ENCODE measurements around the gene LSM2. TPM values are rescaled to one million over a fixed set of nuclear protein-coding genes. Genes with fewer than 3 reads are reported as not detected.
"Not testable (repeated sequence)": the region's sequence is repeated elsewhere in the genome, so short reads cannot be mapped to it uniquely, and the experiment has no call there.

Gene LSM2
- total RNA-seq, 1 donor from 2014 or later: 35.7 TPM

DNA sequence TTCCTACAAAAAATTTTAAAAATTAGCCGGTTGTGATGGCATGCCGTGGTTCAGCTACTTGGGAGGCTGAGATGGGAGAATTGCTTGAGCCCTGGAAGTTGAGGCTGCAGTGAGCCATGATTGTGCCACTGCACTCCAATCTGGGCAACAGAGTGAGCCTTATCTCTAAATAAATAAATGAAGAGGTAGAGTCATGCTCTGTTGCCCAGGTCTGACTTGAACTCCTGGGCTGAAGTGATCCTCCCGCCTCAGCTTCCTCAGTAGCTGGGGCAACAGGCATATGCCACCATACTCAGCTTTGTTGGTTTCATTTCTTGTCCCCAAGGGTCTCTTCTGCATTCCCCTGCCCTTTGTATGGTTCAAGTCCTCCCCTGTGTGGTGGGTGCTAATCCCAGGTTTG lies 37.7 kb upstream of the LSM2 start:
- peaks cover under 1% of the 10 kb centered on the region for H3K4me1 Mint-ChIP-seq (ENCODE audit: low read depth)
- DNase-seq (ENCODE audit: low spot score): no peak
- no peaks in the 10 kb centered on the region for H3K27me3 Mint-ChIP-seq (ENCODE audit: low read depth)
- TF ChIP-seq, protein P1, sequence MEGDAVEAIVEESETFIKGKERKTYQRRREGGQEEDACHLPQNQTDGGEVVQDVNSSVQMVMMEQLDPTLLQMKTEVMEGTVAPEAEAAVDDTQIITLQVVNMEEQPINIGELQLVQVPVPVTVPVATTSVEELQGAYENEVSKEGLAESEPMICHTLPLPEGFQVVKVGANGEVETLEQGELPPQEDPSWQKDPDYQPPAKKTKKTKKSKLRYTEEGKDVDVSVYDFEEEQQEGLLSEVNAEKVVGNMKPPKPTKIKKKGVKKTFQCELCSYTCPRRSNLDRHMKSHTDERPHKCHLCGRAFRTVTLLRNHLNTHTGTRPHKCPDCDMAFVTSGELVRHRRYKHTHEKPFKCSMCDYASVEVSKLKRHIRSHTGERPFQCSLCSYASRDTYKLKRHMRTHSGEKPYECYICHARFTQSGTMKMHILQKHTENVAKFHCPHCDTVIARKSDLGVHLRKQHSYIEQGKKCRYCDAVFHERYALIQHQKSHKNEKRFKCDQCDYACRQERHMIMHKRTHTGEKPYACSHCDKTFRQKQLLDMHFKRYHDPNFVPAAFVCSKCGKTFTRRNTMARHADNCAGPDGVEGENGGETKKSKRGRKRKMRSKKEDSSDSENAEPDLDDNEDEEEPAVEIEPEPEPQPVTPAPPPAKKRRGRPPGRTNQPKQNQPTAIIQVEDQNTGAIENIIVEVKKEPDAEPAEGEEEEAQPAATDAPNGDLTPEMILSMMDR (IDR thresholded peaks at IDR 0.05): no peak
- H3K4me3 Mint-ChIP-seq (ENCODE audit: unreplicated experiment): no peak overlapping the region
- no peaks in the 10 kb centered on the region for H3K9me3 Mint-ChIP-seq (ENCODE audit: low read depth)
- peaks cover 5% of the 10 kb centered on the region for H3K36me3 Mint-ChIP-seq (ENCODE audit: low read depth)
- H3K27ac Mint-ChIP-seq (ENCODE audit: unreplicated experiment): no peak overlapping the region

DNA sequence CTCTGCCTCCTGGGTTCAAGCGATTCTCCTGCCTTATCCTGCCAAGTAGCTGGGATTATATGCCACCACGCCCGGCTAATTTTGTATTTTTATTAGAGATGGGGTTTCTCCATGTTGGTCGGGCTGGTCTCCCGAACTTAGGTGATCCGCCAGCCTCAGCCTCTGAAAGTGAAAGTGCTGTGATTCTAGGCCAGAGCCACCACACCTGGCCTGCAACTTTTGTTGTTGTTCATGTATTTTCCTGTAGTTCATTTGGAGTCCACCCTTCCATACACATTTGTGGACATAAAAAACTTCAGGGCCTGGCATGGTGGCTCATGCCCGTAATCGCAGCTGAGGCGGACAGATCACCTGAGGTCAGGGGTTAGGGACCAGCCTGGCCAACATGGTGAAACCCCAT lies 35.3 kb upstream of the LSM2 start:
- no peak for DNase-seq (ENCODE audit: low spot score)
- Mint-ChIP-seq H3K9me3 (ENCODE audit: low read depth) (no peaks in the 10 kb centered on the region), H3K36me3 (ENCODE audit: low read depth) (peaks cover 19% of the 10 kb centered on the region), H3K4me3 (ENCODE audit: unreplicated experiment) (no peak overlapping the region), H3K27me3 (ENCODE audit: low read depth) (no peaks in the 10 kb centered on the region), H3K4me1 (ENCODE audit: low read depth) (peaks cover 18% of the 10 kb centered on the region), H3K27ac (ENCODE audit: unreplicated experiment) (peak overlapping the region; percentile 49)
- TF ChIP-seq, protein P1 (IDR thresholded peaks at IDR 0.05): no peak

GRCh38 chr6:31839779-31840126 lies 33.0 kb upstream of the LSM2 start:
- not testable (repeated sequence) for H3K27ac Mint-ChIP-seq (ENCODE audit: unreplicated experiment)

DNA sequence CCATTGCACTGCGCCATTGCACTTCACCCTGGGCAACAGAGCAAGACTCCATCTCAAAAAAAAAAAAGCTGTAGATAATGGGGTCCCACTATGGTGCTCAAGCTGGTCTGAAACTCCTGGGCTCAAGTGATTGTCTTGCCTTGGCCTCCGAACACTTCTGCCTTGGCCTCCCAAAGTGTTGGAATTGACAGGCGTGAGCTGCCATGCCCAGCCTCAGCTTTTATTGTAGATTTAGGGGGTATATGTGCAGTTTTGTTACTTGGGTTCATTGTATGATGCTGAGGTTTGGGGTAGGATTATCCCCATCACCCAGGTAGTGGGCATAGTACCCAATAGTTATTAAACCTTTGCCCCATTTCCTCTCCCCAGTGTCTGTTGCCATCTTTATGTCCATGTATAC lies 32.2 kb upstream of the LSM2 start:
- Mint-ChIP-seq H3K9me3 (ENCODE audit: low read depth) (no peaks in the 10 kb centered on the region), H3K27me3 (ENCODE audit: low read depth) (no peaks in the 10 kb centered on the region), H3K27ac (ENCODE audit: unreplicated experiment) (no peak overlapping the region), H3K4me3 (ENCODE audit: unreplicated experiment) (peak overlapping the region; percentile 95), H3K36me3 (ENCODE audit: low read depth) (peaks cover 34% of the 10 kb centered on the region), H3K4me1 (ENCODE audit: low read depth) (peaks cover 42% of the 10 kb centered on the region)
- TF ChIP-seq, protein P1 (IDR thresholded peaks at IDR 0.05): no peak
- no peak for DNase-seq (ENCODE audit: low spot score)

More at GRCh38 chr6:31839779-31840126, 33.0 kb upstream of the LSM2 start:
- DNase-seq (ENCODE audit: low spot score); H3K27me3 Mint-ChIP-seq (ENCODE audit: low read depth); H3K4me3 Mint-ChIP-seq (ENCODE audit: unreplicated experiment); H3K9me3 Mint-ChIP-seq (ENCODE audit: low read depth): not testable (repeated sequence)
- Mint-ChIP-seq H3K36me3 (ENCODE audit: low read depth) (peaks cover 34% of the 10 kb centered on the region), H3K4me1 (ENCODE audit: low read depth) (peaks cover 35% of the 10 kb centered on the region)

DNA sequence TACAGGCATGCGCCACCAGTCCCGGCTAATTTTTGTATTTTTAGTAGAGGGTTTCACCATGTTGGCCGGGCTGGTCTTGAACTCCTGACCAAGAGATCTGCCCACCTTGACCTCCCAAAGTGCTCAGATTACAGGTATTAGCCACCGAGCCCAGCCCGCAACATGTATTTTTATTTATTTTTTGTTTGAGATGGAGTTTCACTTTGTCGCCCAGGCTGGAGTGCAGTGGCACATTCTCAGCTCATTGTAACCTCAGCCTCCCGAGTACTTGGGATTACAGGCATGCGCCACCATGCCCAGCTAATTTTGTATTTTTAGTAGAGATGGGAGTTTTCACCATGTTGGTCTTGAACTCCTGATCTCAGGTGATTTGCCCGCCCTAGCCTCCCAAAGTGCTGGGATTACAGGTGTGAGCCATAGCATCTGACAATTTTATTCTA lies 31.4 kb upstream of the LSM2 start:
- Mint-ChIP-seq H3K27ac (ENCODE audit: unreplicated experiment) (peak overlapping the region; percentile 97), H3K4me3 (ENCODE audit: unreplicated experiment) (peak overlapping the region; percentile 95), H3K36me3 (ENCODE audit: low read depth) (peaks cover 34% of the 10 kb centered on the region), H3K4me1 (ENCODE audit: low read depth) (peaks cover 42% of the 10 kb centered on the region)
- not testable (repeated sequence) for H3K27me3 Mint-ChIP-seq (ENCODE audit: low read depth); DNase-seq (ENCODE audit: low spot score); H3K9me3 Mint-ChIP-seq (ENCODE audit: low read depth)

GRCh38 chr6:31837369-31838113 lies 30.8 kb upstream of the LSM2 start:
- TF ChIP-seq, protein P1 (IDR thresholded peaks at IDR 0.05): no peak

More at GRCh38 chr6:31837369-31838113, 30.8 kb upstream of the LSM2 start:
- Mint-ChIP-seq H3K4me1 (ENCODE audit: low read depth) (peaks cover 42% of the 10 kb centered on the region), H3K9me3 (ENCODE audit: low read depth) (no peaks in the 10 kb centered on the region), H3K27me3 (ENCODE audit: low read depth) (no peaks in the 10 kb centered on the region), H3K4me3 (ENCODE audit: unreplicated experiment) (peak overlapping the region; percentile 95), H3K27ac (ENCODE audit: unreplicated experiment) (peak overlapping the region; percentile 97), H3K36me3 (ENCODE audit: low read depth) (peaks cover 34% of the 10 kb centered on the region)
- no peak for DNase-seq (ENCODE audit: low spot score)
